Measurements from ENCODE around the gene PLEKHA6. TPM values are rescaled to one million over a fixed set of nuclear protein-coding genes. Genes with fewer than 3 reads are reported as not detected.

Gene PLEKHA6
- total RNA-seq, 4 donors from 2014 or later, result 1.5 to 2.0 (median 1.6) TPM

GRCh38 chr1:204251926-204252689, 107.6 kb downstream of the PLEKHA6 start:
- TF ChIP-seq, protein P1, sequence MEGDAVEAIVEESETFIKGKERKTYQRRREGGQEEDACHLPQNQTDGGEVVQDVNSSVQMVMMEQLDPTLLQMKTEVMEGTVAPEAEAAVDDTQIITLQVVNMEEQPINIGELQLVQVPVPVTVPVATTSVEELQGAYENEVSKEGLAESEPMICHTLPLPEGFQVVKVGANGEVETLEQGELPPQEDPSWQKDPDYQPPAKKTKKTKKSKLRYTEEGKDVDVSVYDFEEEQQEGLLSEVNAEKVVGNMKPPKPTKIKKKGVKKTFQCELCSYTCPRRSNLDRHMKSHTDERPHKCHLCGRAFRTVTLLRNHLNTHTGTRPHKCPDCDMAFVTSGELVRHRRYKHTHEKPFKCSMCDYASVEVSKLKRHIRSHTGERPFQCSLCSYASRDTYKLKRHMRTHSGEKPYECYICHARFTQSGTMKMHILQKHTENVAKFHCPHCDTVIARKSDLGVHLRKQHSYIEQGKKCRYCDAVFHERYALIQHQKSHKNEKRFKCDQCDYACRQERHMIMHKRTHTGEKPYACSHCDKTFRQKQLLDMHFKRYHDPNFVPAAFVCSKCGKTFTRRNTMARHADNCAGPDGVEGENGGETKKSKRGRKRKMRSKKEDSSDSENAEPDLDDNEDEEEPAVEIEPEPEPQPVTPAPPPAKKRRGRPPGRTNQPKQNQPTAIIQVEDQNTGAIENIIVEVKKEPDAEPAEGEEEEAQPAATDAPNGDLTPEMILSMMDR (IDR thresholded peaks at IDR 0.05; ENCODE audit: low read depth), result no peak

GRCh38 chr1:204251286-204251685, 108.4 kb downstream of the PLEKHA6 start:
- TF ChIP-seq, protein P1 (IDR thresholded peaks at IDR 0.05; ENCODE audit: low read depth), result no peak

DNA sequence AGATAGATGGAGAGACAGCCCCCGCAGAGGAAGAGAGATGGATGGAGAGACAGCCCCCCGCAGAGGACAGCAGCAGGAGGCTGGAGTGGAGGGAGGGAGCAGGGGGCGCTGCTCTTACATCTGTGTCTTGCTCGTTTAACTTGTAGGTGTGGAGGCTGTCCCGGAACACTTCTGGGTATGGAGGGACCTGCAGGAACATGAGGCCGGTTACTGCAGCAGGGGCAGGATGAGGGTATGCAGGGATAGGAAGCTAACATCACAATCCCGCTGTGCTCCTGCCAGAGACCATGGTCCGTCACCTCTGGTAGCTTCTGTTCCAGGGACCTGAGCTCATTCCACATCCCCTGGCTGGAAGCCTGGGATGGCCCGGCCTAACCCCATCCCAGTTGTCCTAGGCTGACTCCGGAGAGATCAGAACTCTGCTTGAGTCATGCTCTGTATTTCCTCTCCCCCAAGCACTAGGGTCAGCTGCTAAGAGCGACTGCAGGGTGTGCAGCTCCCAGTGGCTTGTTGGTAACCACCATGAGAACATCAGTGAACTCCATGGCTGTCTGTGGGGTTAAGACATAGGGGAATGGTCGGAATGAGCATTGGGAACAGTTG, 109.2 kb downstream of the PLEKHA6 start:
- TF ChIP-seq, protein P1 (IDR thresholded peaks at IDR 0.05; ENCODE audit: low read depth), result no peak

DNA sequence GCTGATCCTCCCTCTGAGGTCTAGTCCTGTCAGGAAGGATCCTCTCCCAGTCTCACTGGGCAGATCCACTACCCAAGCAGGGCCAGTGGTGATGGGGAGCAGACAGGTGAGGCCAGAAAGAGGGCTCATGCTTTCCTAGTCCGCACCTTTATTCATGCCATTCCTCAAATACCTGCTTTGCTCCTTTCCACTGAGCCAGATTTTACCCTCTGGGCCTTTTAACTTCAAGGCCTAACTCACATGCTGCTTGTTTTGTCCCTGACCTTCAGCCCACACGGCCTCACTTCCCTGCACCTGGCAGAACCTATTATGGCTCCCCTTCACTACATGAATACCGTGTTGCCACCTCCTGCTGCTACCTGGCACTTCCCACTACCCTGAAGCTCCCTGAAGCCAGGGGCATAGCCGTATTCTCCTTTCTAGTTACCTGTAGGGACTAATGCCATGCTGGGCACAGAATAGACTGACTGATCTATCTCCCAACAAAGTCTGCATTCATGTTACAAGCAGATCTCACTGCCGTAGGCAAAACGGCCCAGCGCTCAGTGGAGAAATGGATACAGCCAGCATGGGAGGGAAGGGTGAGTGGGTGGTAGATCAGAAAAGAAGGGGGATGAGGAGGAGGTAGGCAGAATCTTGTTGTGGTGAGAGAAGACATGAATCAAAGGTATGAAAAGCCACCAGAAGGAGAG, 109.8 kb downstream of the PLEKHA6 start:
- TF ChIP-seq, protein P1 (IDR thresholded peaks at IDR 0.05; ENCODE audit: low read depth), result no peak

GRCh38 chr1:204248954-204249353, 110.8 kb downstream of the PLEKHA6 start:
- TF ChIP-seq, protein P1 (IDR thresholded peaks at IDR 0.05; ENCODE audit: low read depth), result no peak

DNA sequence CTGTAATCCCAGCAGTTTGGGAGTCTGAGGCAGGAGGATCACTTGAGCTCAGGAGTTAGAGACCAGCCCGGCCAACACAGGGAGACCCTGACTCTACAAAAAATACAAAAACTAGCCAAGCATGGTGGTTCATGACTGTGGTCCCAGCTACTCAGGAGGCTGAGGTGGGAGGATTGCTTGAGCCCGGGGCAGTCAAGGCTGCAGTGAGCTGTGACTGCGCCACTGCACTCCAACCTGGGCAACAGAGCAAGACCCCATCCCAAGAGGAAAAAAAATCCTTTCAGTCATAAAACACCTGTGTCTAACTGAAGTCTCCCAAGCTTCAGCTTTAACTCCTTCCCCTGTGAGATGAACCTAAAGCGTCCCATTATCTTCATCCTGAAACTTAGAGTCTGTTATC, 112.9 kb downstream of the PLEKHA6 start:
- TF ChIP-seq, protein P1 (IDR thresholded peaks at IDR 0.05; ENCODE audit: low read depth), result no peak

DNA sequence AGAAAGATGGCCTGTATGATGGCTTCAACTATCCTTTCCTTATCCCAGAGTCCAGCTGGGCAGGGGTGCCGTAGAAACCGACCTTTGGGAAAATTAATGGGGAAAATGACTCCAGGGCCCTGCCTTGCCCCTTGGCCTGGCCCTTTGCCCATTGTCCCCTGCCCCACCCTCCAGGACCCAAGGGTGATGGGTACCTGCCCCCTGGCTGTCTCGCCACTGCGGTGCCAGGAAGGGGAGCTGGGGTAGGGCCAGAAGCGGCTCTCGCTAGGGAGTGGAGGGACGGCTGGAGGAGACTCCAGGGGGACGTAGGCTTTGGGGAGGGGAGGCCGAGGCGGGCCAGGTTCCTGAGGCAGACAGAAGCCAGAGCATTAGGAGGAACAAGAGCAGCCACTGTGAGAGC, 116.8 kb downstream of the PLEKHA6 start:
- TF ChIP-seq, protein P1 (IDR thresholded peaks at IDR 0.05; ENCODE audit: low read depth), result no peak

Measured in subcutaneous adipose tissue (tissue), 4 donors.